Breast epithelium (tissue), 4 donors: ENCODE measurements around the gene RANBP1. TPM values are rescaled to one million over a fixed set of nuclear protein-coding genes. Genes with fewer than 3 reads are reported as not detected.

Experiments used
- DNase-seq, 2 donors: peaks; one replicate each; pipeline ENCODE4 v3.0.0-alpha.2; 2019; ENCODE audit warnings: low spot score in 2 of 2
- H3K27ac ChIP-seq, 2 donors: fragments of 200-600 bp; sonication (generic) in 1 of 2; one replicate each; pipeline ENCODE4 v1.5.1; 2016 to 2019; ENCODE audit warnings: mild to moderate bottlenecking in 1 of 2
- H3K27me3 ChIP-seq, 2 donors: fragments of 200-600 bp; sonication (generic) in 1 of 2; one replicate each; pipeline versions ENCODE4 v1.5.1 to v1.6.0; 2017 to 2019; ENCODE audit warnings: control low read depth in 1 of 2, mild to moderate bottlenecking in 1 of 2
- H3K36me3 ChIP-seq: fragments of 200-600 bp; one replicate; pipeline ENCODE4 v1.5.1; 2019
- H3K4me1 ChIP-seq, 2 donors: fragments of 200-600 bp; sonication (generic); one replicate each; pipeline ENCODE4 v1.5.1; 2016 to 2019; ENCODE audit warnings: control low read depth in 1 of 2
- H3K4me3 ChIP-seq, 3 donors: fragments of 200-600 bp; sonication (generic); 1 replicate in 2 of 3; 2 replicates in 1 of 3; pipeline ENCODE4 v1.5.1; 2016 to 2019; ENCODE audit warnings: mild to moderate bottlenecking in 3 of 3, moderate library complexity in 2 of 3
- H3K9me3 ChIP-seq, 2 donors: fragments of 200-600 bp; sonication (generic) in 1 of 2; one replicate each; pipeline ENCODE4 v1.5.1; 2016 to 2019; ENCODE audit warnings: control low read depth in 1 of 2
- POLR2A ChIP-seq: fragments of 450-650 bp; IDR thresholded peaks from one replicate; pipeline ENCODE4 v1.6.1; 2016; ENCODE audit warnings: antibody characterized with exemption, mild to moderate bottlenecking, moderate library complexity
- POLR2AphosphoS5 ChIP-seq, 3 donors: sonication (generic); formaldehyde crosslinking; IDR thresholded peaks; one replicate each; pipeline ENCODE4 v1.6.1; 2017; ENCODE audit warnings: antibody characterized with exemption in 3 of 3
- intact Hi-C: fragments of 100-400 bp; cut with DNase I; formaldehyde crosslinking; loops from one replicate; pipeline ENCODE4 v1.15.1; 2023; ENCODE audit warnings: low total_unique reads
- total RNA-seq, 3 donors: library from RNA; depleted of rRNA; stranded (reverse); fragments of >200 nt; gene quantifications; one replicate each; pipeline ENCODE4 v1.1.0, GENCODE V29; 2016
- TF ChIP-seq, protein P1 (sequence below), 3 donors: fragments of 450-650 bp; IDR thresholded peaks; one replicate each; pipeline ENCODE4 v1.5.1; 2016 to 2017; ENCODE audit warnings: antibody characterized with exemption in 3 of 3, mild to moderate bottlenecking in 3 of 3, moderate library complexity in 3 of 3

The RANBP1 gene
- total RNA-seq, 3 donors from 2014 or later: 131 to 202 (median 146) TPM

GRCh38 chr22:20116376-20116950 is 559 bp downstream of the RANBP1 start:
- peak overlapping the region; percentile 70 to 94 (median 85) for H3K4me3 ChIP-seq
- no peak for TF ChIP-seq POLR2A
- TF ChIP-seq POLR2AphosphoS5 (IDR thresholded peaks at IDR 0.05): no peak
- TF ChIP-seq, protein P1, sequence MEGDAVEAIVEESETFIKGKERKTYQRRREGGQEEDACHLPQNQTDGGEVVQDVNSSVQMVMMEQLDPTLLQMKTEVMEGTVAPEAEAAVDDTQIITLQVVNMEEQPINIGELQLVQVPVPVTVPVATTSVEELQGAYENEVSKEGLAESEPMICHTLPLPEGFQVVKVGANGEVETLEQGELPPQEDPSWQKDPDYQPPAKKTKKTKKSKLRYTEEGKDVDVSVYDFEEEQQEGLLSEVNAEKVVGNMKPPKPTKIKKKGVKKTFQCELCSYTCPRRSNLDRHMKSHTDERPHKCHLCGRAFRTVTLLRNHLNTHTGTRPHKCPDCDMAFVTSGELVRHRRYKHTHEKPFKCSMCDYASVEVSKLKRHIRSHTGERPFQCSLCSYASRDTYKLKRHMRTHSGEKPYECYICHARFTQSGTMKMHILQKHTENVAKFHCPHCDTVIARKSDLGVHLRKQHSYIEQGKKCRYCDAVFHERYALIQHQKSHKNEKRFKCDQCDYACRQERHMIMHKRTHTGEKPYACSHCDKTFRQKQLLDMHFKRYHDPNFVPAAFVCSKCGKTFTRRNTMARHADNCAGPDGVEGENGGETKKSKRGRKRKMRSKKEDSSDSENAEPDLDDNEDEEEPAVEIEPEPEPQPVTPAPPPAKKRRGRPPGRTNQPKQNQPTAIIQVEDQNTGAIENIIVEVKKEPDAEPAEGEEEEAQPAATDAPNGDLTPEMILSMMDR (IDR thresholded peaks at IDR 0.05): no peak
- DNase-seq: no peak
- H3K9me3 ChIP-seq: no peaks in the 10 kb centered on the region
- no peaks in the 10 kb centered on the region for H3K36me3 ChIP-seq
- H3K27me3 ChIP-seq: no peaks in the 10 kb centered on the region
- H3K4me1 ChIP-seq: peaks cover 5 to 21% of the 10 kb centered on the region in 2 donors
- peak overlapping the region; percentile 87 to 91 for H3K27ac ChIP-seq
- intact Hi-C loops: no loop called here

DNA sequence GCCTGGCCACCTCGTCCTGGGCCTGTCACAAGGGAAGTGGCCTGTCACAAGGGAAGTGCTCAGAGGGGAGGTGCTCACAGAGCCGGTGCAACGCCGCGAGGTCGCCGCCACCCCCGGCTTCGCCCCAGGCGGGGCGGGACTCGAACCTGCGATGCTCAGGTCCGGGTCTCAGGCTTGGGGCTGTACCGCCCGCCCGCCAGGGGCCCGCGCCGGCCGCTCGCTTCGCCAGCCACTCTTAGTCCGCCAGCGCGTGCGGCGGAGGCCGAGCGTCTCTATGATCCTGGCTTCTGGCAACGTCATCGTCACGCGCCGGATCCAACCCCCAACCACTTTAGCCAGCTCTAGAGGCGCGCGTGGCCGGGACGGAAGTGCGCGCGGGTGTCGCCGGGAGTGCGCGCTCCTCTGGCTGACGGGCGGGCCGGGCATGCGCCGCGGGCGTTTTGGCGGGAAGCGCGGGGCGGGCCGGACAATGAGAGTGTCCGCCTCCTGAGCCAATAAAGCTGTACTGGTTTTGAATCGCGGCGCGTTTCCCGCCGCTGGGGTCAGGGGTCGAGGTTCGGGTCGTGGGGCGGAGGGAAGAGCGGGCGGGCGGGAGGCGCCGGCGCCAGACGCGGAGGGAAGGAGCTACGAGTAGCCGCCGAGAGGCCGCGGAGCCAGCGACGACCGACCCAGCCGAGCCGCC is 1.2 kb downstream of the RANBP1 start, which contains the start of gene TRMT2A:
Gene TRMT2A, minus strand, starts transcription at position 276 of the 682 bp plus-strand sequence. CDS start 320 bp downstream, outside the sequence.
- intact Hi-C loops: no loop called here
- H3K27me3 ChIP-seq: no peaks in the 10 kb centered on the region
- H3K36me3 ChIP-seq: no peaks in the 10 kb centered on the region
- peak within 1 kb of the TSS; percentile 70 to 94 (median 85) for H3K4me3 ChIP-seq
- H3K27ac ChIP-seq: peak within 1 kb of the TSS; percentile 87 to 91
- peak; percentile 83 to 90 (median 89) for TF ChIP-seq POLR2AphosphoS5 (IDR thresholded peaks at IDR 0.05)
- TF ChIP-seq, protein P1 (IDR thresholded peaks at IDR 0.05): no peak
- H3K4me1 ChIP-seq: peaks cover 5 to 21% of the 10 kb centered on the region in 2 donors
- no peaks in the 10 kb centered on the region for H3K9me3 ChIP-seq
- DNase-seq: peak; percentile 96 to 97

GRCh38 chr22:20117633-20118299 is 1.9 kb downstream of the RANBP1 start:
- H3K27me3 ChIP-seq: no peaks in the 10 kb centered on the region
- H3K27ac ChIP-seq: peak overlapping the region; percentile 87 to 91
- DNase-seq: no peak
- H3K4me3 ChIP-seq: peak overlapping the region; percentile 70 to 94 (median 85)
- intact Hi-C loops: no loop called here
- peaks cover 5 to 21% of the 10 kb centered on the region in 2 donors for H3K4me1 ChIP-seq
- TF ChIP-seq POLR2AphosphoS5 (IDR thresholded peaks at IDR 0.05) (no peak), POLR2A (no peak)
- TF ChIP-seq, protein P1 (IDR thresholded peaks at IDR 0.05): no peak
- no peaks in the 10 kb centered on the region for H3K9me3 ChIP-seq
- no peaks in the 10 kb centered on the region for H3K36me3 ChIP-seq

DNA sequence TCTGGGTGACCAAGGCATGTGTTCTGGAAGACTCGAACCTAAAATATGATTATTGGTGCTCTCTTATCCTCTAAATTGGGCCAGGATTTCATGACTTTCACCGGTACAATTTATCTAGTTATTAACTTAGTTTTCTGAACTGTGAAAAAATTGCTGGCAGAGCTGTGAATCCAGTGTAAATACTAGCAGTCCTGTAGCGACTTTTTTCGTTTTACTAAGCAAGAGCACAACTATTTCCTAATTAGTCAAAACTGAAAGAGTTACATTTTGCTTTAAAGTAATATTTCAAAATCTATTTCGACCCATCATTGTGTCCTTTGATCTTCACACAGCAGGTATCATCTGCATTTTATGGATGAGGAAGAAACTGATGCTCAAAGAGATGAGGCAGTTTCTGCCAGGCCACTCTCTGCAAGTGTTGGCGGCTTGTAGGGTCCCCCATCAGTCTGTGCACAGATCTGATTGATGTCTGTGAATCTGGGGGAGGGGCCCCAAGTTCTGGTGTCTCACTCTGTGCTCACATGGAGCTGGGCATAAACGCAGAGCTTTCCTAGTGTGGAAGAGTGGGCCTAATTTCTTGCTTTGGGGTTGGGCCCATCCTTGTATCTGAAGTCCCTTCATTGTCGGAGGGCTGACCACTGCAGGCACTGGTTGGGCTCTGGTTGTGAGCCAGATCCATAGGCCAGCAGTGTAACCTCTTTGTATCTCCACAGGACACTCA is 2.6 kb downstream of the RANBP1 start:
- Histone ChIP-seq H3K4me3 (peak overlapping the region; percentile 70 to 94 (median 85)), H3K9me3 (no peaks in the 10 kb centered on the region), H3K27me3 (no peaks in the 10 kb centered on the region), H3K4me1 (peaks cover 5 to 21% of the 10 kb centered on the region in 2 donors), H3K27ac (peak overlapping the region; percentile 87 to 91), H3K36me3 (no peaks in the 10 kb centered on the region)
- no peak for DNase-seq
- TF ChIP-seq POLR2A (no peak), POLR2AphosphoS5 (IDR thresholded peaks at IDR 0.05) (no peak)
- TF ChIP-seq, protein P1 (IDR thresholded peaks at IDR 0.05): no peak
- intact Hi-C loops: no loop called here
